Measurements from ENCODE around the gene CLMN. TPM values are rescaled to one million over a fixed set of nuclear protein-coding genes. Genes with fewer than 3 reads are reported as not detected.

CLMN gene
- total and polyA plus RNA-seq, 10 of the 15 experiments (the other 5 are each of a cell fraction or from before 2014, with no cell fraction given), result 7.8 to 49.3 (median 18.5) TPM

GRCh38 chr14:95192311-95192710 is 127.4 kb downstream of the CLMN start:
- WGBS (ENCODE audit: insufficient coverage, insufficient replicate concordance, low lambda C conversion rate, missing lambda C conversion rate), result 60% methylated on average over 6 of the region's 6 CpGs
- no peak for FAIRE-seq
- ChIA-PET POLR2A (interaction anchor here (1.5 kb wide), 1 partner anchor 8 kb away, joined by 3 read pairs; no protein-coding TSS in a partner anchor), CTCF (interaction anchor here (1.2 kb wide), 1 partner anchor 18 kb away, joined by 3 read pairs; no protein-coding TSS in a partner anchor), RAD21 (ENCODE audit: unreplicated experiment) (no interaction called here), SMC1A (ENCODE audit: uncharacterized antibody, unreplicated experiment) (no interaction called here)
- no peak for ATAC-seq
- Histone ChIP-seq H3K9me3 (replicated peaks; ENCODE audit: control insufficient read depth, insufficient read depth, low read length) (no peaks in the 10 kb centered on the region; the same call in 2 of the 3 replicates), H3K27ac (ENCODE audit: control insufficient read depth, insufficient read depth) (no peak overlapping the region), H3K36me3 (ENCODE audit: control insufficient read depth in 2 of 2, insufficient read depth in 2 of 2, low read length in 1 of 2) (no peaks in the 10 kb centered on the region; a peak in 1 of 4 replicates), H3K27me3 (replicated peaks in 1 of 2; ENCODE audit: control insufficient read depth in 2 of 2, insufficient read depth in 2 of 2, low read length in 1 of 2) (no peaks in the 10 kb centered on the region), H4K20me1 (ENCODE audit: control insufficient read depth, insufficient read depth) (no peaks in the 10 kb centered on the region), H2AFZ (ENCODE audit: control insufficient read depth, low read depth, low read length) (no peak overlapping the region), H3K4me3 (no peak overlapping the region), H3K4me1 (ENCODE audit: control insufficient read depth, insufficient read depth, low read length) (no peaks in the 10 kb centered on the region), H3K9ac (ENCODE audit: control insufficient read depth, insufficient read depth, low read length) (no peak overlapping the region), H3K79me2 (ENCODE audit: control insufficient read depth, insufficient read depth, low read length) (no peaks in the 10 kb centered on the region), H3K4me2 (ENCODE audit: control insufficient read depth, insufficient read depth) (no peak overlapping the region)
- BruUV-seq (replicated peaks), result no TSS peak
- intact Hi-C loops (cut with micrococcal nuclease; ENCODE audit: unreplicated experiment) (no loop called here), in situ Hi-C loops (cut with MboI) (loop anchor here (10.0 kb wide), 1 partner anchor 508 kb away; no protein-coding TSS in a partner anchor)
- DNase-seq (ENCODE audit: low read depth, low spot score), result no peak
- TF ChIP-seq SKIL (IDR thresholded peaks at IDR 0.05; ENCODE audit: low read depth, poor library complexity, severe bottlenecking) (no peak), PAX8 (IDR thresholded peaks at IDR 0.05) (no peak), ETV6 (conservative IDR thresholded peaks at IDR 0.05 in 1 of 2, IDR thresholded peaks at IDR 0.05 in 1 of 2; ENCODE audit: borderline replicate concordance in 1 of 2, low read depth in 1 of 2) (no peak), JUND (IDR thresholded peaks at IDR 0.05; ENCODE audit: low read depth, low read length) (no peak), BRCA1 (IDR thresholded peaks at IDR 0.05; ENCODE audit: low read depth, low read length) (no peak), FOXK2 (IDR thresholded peaks at IDR 0.05) (no peak), MYC (IDR thresholded peaks at IDR 0.05; ENCODE audit: insufficient read depth, insufficient read length, insufficient replicate concordance, low read length, severe bottlenecking) (no peak), MYB (IDR thresholded peaks at IDR 0.05; ENCODE audit: borderline replicate concordance, low read depth, low read length) (no peak), WRNIP1 (IDR thresholded peaks at IDR 0.05; ENCODE audit: borderline replicate concordance, low read depth, low read length) (no peak), ZNF24 (IDR thresholded peaks at IDR 0.05) (no peak), SRF (IDR thresholded peaks at IDR 0.05; ENCODE audit: low read depth in 2 of 2, low read length in 2 of 2) (no peak), ZBTB40 (IDR thresholded peaks at IDR 0.05; ENCODE audit: borderline replicate concordance) (no peak), RFX5 (IDR thresholded peaks at IDR 0.05; ENCODE audit: low read depth, low read length) (no peak), PKNOX1 (IDR thresholded peaks at IDR 0.05) (no peak), DPF2 (IDR thresholded peaks at IDR 0.05) (no peak), PAX5 (IDR thresholded peaks at IDR 0.05; ENCODE audit: borderline replicate concordance, low read depth, low read length) (no peak), MXI1 (IDR thresholded peaks at IDR 0.05; ENCODE audit: low read depth, low read length) (no peak)

Measured in GM12878 (cell line).